ENCODE data around the gene SLC46A1. TPM values are rescaled to one million over a fixed set of nuclear protein-coding genes. Genes with fewer than 3 reads are reported as not detected.

Gene SLC46A1
- total RNA-seq, 1 donor from 2014 or later = 6.3 TPM

GRCh38 chr17:28345419-28346198, 60.4 kb downstream of the SLC46A1 start:
- TF ChIP-seq CTCF (IDR thresholded peaks at IDR 0.05; ENCODE audit: partially characterized antibody, unreplicated experiment) = no peak
- H3K4me1 Mint-ChIP-seq (ENCODE audit: low read depth, unreplicated experiment) = no peaks in the 10 kb centered on the region
- H3K27me3 Mint-ChIP-seq (ENCODE audit: unreplicated experiment) = peaks cover 1% of the 10 kb centered on the region
- no peak for DNase-seq
- no peaks in the 10 kb centered on the region for H3K36me3 Mint-ChIP-seq (ENCODE audit: unreplicated experiment)
- no peak overlapping the region for H3K4me3 Mint-ChIP-seq (ENCODE audit: unreplicated experiment)
- peak overlapping the region; percentile 5 for H3K27ac Mint-ChIP-seq (ENCODE audit: unreplicated experiment)
- no peaks in the 10 kb centered on the region for H3K9me3 Mint-ChIP-seq (ENCODE audit: unreplicated experiment)

Small RNAs within 50 kb of the gene (microRNA-seq; reads per million reads assigned to microRNA genes)
- gene MIR4723 (ENCODE audit: unreplicated experiment) = 4.8 reads per million, percentile 31 among the genes with 10 or more reads in this experiment

Other genes with a start within 250 kb of the SLC46A1 start
- 170 TPM for gene TMEM97, start 87.0 kb downstream of the SLC46A1 start, total RNA-seq (ENCODE audit: unreplicated experiment)
- 43.9 TPM for gene IFT20, start 70.7 kb downstream of the SLC46A1 start, total RNA-seq (ENCODE audit: unreplicated experiment)
- 111 TPM for gene TNFAIP1, start 70.5 kb downstream of the SLC46A1 start, total RNA-seq (ENCODE audit: unreplicated experiment)
- gene POLDIP2, start 48.7 kb downstream of the SLC46A1 start, total RNA-seq (ENCODE audit: unreplicated experiment) = 73.5 TPM
- not detected for gene SEBOX, start 41.0 kb downstream of the SLC46A1 start, total RNA-seq (ENCODE audit: unreplicated experiment)
- gene VTN, start 35.9 kb downstream of the SLC46A1 start, total RNA-seq (ENCODE audit: unreplicated experiment) = 0.25 TPM
- gene SARM1, start 34.5 kb downstream of the SLC46A1 start, total RNA-seq (ENCODE audit: unreplicated experiment) = 100 TPM
- gene SLC13A2, start 67.4 kb upstream of the SLC46A1 start, total RNA-seq (ENCODE audit: unreplicated experiment) = not detected
- gene FOXN1, start 100.1 kb upstream of the SLC46A1 start, total RNA-seq (ENCODE audit: unreplicated experiment) = not detected
- 57.2 TPM for gene UNC119, start 146.4 kb upstream of the SLC46A1 start, total RNA-seq (ENCODE audit: unreplicated experiment)
- gene PIGS, start 165.3 kb upstream of the SLC46A1 start, total RNA-seq (ENCODE audit: unreplicated experiment) = 63.1 TPM
- gene ALDOC, start 170.7 kb upstream of the SLC46A1 start, total RNA-seq (ENCODE audit: unreplicated experiment) = 50.9 TPM
- gene SPAG5, start 192.8 kb upstream of the SLC46A1 start, total RNA-seq (ENCODE audit: unreplicated experiment) = 31.5 TPM
- 44.5 TPM for gene RSKR, start 208.0 kb upstream of the SLC46A1 start, total RNA-seq (ENCODE audit: unreplicated experiment)
- 181 TPM for gene BLTP2, start 238.9 kb upstream of the SLC46A1 start, total RNA-seq (ENCODE audit: unreplicated experiment)

All from glutamatergic neuron (in vitro differentiated cells).